Hematopoietic multipotent progenitor cell treated with erythropoietin and hydrocortisone succinate and interleukin-3 and kit ligand, for 15 days (in vitro differentiated cells): ENCODE measurements around the gene IGF1R.

Experiments
- DNase-seq: peaks from one replicate; pipeline ENCODE4 v3.0.0-alpha.2; 2015; ENCODE audit warnings: low spot score

Gene IGF1R

GRCh38 chr15:98860281-98861041 is 212.1 kb downstream of the IGF1R start:
- DNase-seq = no peak

- no peak for DNase-seq
Measured at GRCh38 chr15:98861188-98861587, 212.8 kb downstream of the IGF1R start.

- DNase-seq = no peak
Measured at GRCh38 chr15:98863983-98864382, 215.6 kb downstream of the IGF1R start.

GRCh38 chr15:98865397-98866339 is 217.3 kb downstream of the IGF1R start:
- DNase-seq = peak; percentile 86

- DNase-seq = no peak
Measured at GRCh38 chr15:98866511-98866910, 218.2 kb downstream of the IGF1R start.

GRCh38 chr15:98868564-98868963 is 220.2 kb downstream of the IGF1R start:
- DNase-seq = no peak

- no peak for DNase-seq
Measured at GRCh38 chr15:98870788-98871187, 222.4 kb downstream of the IGF1R start.

- DNase-seq = no peak
Measured at GRCh38 chr15:98872774-98873173, 224.4 kb downstream of the IGF1R start.

GRCh38 chr15:98873441-98874218 is 225.3 kb downstream of the IGF1R start:
- no peak for DNase-seq

GRCh38 chr15:98874370-98874769 is 226.0 kb downstream of the IGF1R start:
- no peak for DNase-seq

- DNase-seq = no peak
Measured at GRCh38 chr15:98874773-98875172, 226.4 kb downstream of the IGF1R start.

GRCh38 chr15:98875309-98875708 is 227.0 kb downstream of the IGF1R start:
- DNase-seq = no peak

GRCh38 chr15:98876451-98877369 is 228.4 kb downstream of the IGF1R start:
- no peak for DNase-seq

- DNase-seq = no peak
Measured at GRCh38 chr15:98878172-98878571, 229.8 kb downstream of the IGF1R start.

- DNase-seq = no peak
Measured at GRCh38 chr15:98878862-98879261, 230.5 kb downstream of the IGF1R start.

GRCh38 chr15:98881526-98882520 is 233.5 kb downstream of the IGF1R start:
- DNase-seq = peak; percentile 75

GRCh38 chr15:98883478-98883877 is 235.1 kb downstream of the IGF1R start:
- no peak for DNase-seq

GRCh38 chr15:98884894-98885293 is 236.6 kb downstream of the IGF1R start:
- no peak for DNase-seq

GRCh38 chr15:98887976-98888375 is 239.6 kb downstream of the IGF1R start:
- DNase-seq = no peak
